Measurements from ENCODE around the gene CMTM3. TPM values are rescaled to one million over a fixed set of nuclear protein-coding genes. Genes with fewer than 3 reads are reported as not detected.
"Not testable (repeated sequence)": the region's sequence is repeated elsewhere in the genome, so short reads cannot be mapped to it uniquely, and the experiment has no call there.

Gene CMTM3
- polyA plus RNA-seq, 1 experiment = 33.5 TPM

GRCh38 chr16:66622863-66623262 lies 18.4 kb downstream of the CMTM3 start:
- Histone ChIP-seq H3K9me3 (ENCODE audit: control insufficient read depth, insufficient read depth, low read length) (no peaks in the 10 kb centered on the region), H3K27ac (ENCODE audit: low read depth, low read length) (no peak overlapping the region), H3K4me3 (ENCODE audit: low read depth, low read length) (no peak overlapping the region), H3K27me3 (ENCODE audit: control insufficient read depth, insufficient read depth, low read length) (no peaks in the 10 kb centered on the region)
- TF ChIP-seq CTCF (IDR thresholded peaks at IDR 0.05; ENCODE audit: low read depth, low read length) = no peak
- CTCF ChIA-PET = interaction anchor here (0.8 to 1.8 kb wide), 2 partner anchors 28 to 208 kb away, joined by 3 to 7 read pairs; partner anchors contain the start of gene NAE1
- no peak for DNase-seq (ENCODE audit: low read depth, low spot score)
- POLR2A ChIA-PET = no interaction called here

GRCh38 chr16:66623755-66624154 lies 19.3 kb downstream of the CMTM3 start:
- TF ChIP-seq CTCF (IDR thresholded peaks at IDR 0.05; ENCODE audit: low read depth, low read length) = no peak
- ChIA-PET POLR2A (no interaction called here), CTCF (interaction anchor here (1.1 to 2.1 kb wide), 4 partner anchors 15 to 128 kb away, joined by 3 to 12 read pairs (median 5); partner anchors contain the start of gene DYNC1LI2)
- H3K27ac ChIP-seq (ENCODE audit: low read depth, low read length) = no peak overlapping the region
- no peaks in the 10 kb centered on the region for H3K9me3 ChIP-seq (ENCODE audit: control insufficient read depth, insufficient read depth, low read length)
- no peak for DNase-seq (ENCODE audit: low read depth, low spot score)
- no peaks in the 10 kb centered on the region for H3K27me3 ChIP-seq (ENCODE audit: control insufficient read depth, insufficient read depth, low read length)
- H3K4me3 ChIP-seq (ENCODE audit: low read depth, low read length) = no peak overlapping the region

GRCh38 chr16:66627611-66628378 lies 23.3 kb downstream of the CMTM3 start:
- POLR2A ChIA-PET; H3K9me3 ChIP-seq (ENCODE audit: control insufficient read depth, insufficient read depth, low read length); DNase-seq (ENCODE audit: low read depth, low spot score); H3K27ac ChIP-seq (ENCODE audit: low read depth, low read length); H3K4me3 ChIP-seq (ENCODE audit: low read depth, low read length); H3K27me3 ChIP-seq (ENCODE audit: control insufficient read depth, insufficient read depth, low read length): not testable (repeated sequence)
- CTCF ChIA-PET = interaction anchor here (2.7 kb wide), 1 partner anchor 23 kb away, joined by 12 read pairs; no protein-coding TSS in a partner anchor

- CTCF ChIA-PET = interaction anchor here (1.0 to 2.7 kb wide), 3 partner anchors 21 to 33 kb away, joined by 3 to 12 read pairs (median 6); no protein-coding TSS in a partner anchor
- no peak for TF ChIP-seq CTCF (IDR thresholded peaks at IDR 0.05; ENCODE audit: low read depth, low read length)
- DNase-seq (ENCODE audit: low read depth, low spot score) = no peak
- no peak overlapping the region for H3K27ac ChIP-seq (ENCODE audit: low read depth, low read length)
- no peak overlapping the region for H3K4me3 ChIP-seq (ENCODE audit: low read depth, low read length)
- H3K9me3 ChIP-seq (ENCODE audit: control insufficient read depth, insufficient read depth, low read length) = no peaks in the 10 kb centered on the region
- POLR2A ChIA-PET = no interaction called here
- H3K27me3 ChIP-seq (ENCODE audit: control insufficient read depth, insufficient read depth, low read length) = no peaks in the 10 kb centered on the region
These were observed 25.4 kb downstream of the CMTM3 start for GRCh38 chr16:66629856-66630255.

GRCh38 chr16:66630561-66631260 lies 26.2 kb downstream of the CMTM3 start:
- H3K4me3 ChIP-seq (ENCODE audit: low read depth, low read length); H3K9me3 ChIP-seq (ENCODE audit: control insufficient read depth, insufficient read depth, low read length); DNase-seq (ENCODE audit: low read depth, low spot score); H3K27me3 ChIP-seq (ENCODE audit: control insufficient read depth, insufficient read depth, low read length); POLR2A ChIA-PET; H3K27ac ChIP-seq (ENCODE audit: low read depth, low read length): not testable (repeated sequence)
- CTCF ChIA-PET = interaction anchor here (1.9 to 2.7 kb wide), 2 partner anchors 20 to 22 kb away, joined by 6 to 12 read pairs; no protein-coding TSS in a partner anchor

GRCh38 chr16:66631558-66631957 lies 27.1 kb downstream of the CMTM3 start:
- CTCF ChIA-PET; DNase-seq (ENCODE audit: low read depth, low spot score); H3K4me3 ChIP-seq (ENCODE audit: low read depth, low read length); H3K27ac ChIP-seq (ENCODE audit: low read depth, low read length); H3K9me3 ChIP-seq (ENCODE audit: control insufficient read depth, insufficient read depth, low read length); POLR2A ChIA-PET; H3K27me3 ChIP-seq (ENCODE audit: control insufficient read depth, insufficient read depth, low read length): not testable (repeated sequence)

All from AG04450 (cell line).